Stimulated activated CD8-positive, alpha-beta memory T cell treated with anti-CD3 and anti-CD28 coated beads, Interleukin-15, amount 100 ng/mL, for 24 hours (primary cell): ENCODE measurements around the gene PRTN3.
A peak's percentile ranks its signal among the peaks of the same experiment; 100 is the strongest.
"Not testable (repeated sequence)": the region's sequence is repeated elsewhere in the genome, so short reads cannot be mapped to it uniquely, and the experiment has no call there.

Source experiments
- DNase-seq: peaks from one replicate; pipeline ENCODE4 v3.0.0-alpha.2; 2020; ENCODE audit warnings: low read depth

The PRTN3 gene

GRCh38 chr19:845707-846521 lies 5.1 kb downstream of the PRTN3 start:
- DNase-seq: no peak

DNA sequence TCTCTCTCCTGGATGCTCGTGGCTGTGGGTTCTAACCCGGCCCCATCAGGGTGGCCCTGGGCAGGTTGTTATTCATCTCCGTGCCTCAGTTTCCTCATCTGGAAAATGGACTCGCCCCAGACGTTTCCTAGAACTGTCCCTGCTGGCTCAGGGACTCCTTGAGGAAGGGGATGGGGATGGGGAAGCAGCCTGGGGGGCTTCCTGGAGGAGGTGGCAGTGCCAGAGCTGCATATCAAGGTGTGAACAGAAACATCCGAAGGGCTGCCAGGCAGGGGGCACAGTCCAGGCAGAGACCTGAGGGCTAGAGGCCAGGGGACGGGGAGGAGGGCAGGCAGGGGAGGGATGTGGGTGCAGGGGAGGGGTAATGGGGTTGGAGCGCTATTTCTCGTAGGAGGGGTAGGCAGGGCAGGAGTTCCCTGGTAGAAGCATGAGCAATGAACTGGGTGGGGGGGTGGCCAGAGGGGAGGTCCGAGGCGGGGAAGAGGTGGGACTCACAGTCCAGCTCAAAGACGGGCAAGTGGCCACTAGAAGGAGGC lies 7.7 kb downstream of the PRTN3 start:
- DNase-seq: no peak

DNA sequence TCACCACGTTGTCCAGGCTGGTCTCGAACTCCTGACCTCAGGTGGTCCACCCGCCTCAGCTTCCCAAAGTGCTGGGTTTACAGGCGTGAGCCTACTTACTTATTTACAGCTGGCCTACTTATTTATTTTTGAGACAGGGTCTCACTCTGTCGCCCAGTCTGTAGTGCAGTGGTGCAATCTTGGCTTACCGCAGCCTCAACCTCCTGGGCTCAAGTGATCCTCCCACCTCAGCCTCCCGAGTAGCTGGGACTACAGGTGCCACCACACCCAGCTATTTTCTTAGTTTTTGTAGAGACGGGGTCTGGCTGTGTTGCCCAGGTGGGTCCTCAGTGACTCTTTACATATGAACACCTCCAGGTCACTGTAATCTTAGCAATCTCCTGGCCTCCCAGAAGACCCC lies 8.4 kb downstream of the PRTN3 start:
- not testable (repeated sequence) for DNase-seq

DNA sequence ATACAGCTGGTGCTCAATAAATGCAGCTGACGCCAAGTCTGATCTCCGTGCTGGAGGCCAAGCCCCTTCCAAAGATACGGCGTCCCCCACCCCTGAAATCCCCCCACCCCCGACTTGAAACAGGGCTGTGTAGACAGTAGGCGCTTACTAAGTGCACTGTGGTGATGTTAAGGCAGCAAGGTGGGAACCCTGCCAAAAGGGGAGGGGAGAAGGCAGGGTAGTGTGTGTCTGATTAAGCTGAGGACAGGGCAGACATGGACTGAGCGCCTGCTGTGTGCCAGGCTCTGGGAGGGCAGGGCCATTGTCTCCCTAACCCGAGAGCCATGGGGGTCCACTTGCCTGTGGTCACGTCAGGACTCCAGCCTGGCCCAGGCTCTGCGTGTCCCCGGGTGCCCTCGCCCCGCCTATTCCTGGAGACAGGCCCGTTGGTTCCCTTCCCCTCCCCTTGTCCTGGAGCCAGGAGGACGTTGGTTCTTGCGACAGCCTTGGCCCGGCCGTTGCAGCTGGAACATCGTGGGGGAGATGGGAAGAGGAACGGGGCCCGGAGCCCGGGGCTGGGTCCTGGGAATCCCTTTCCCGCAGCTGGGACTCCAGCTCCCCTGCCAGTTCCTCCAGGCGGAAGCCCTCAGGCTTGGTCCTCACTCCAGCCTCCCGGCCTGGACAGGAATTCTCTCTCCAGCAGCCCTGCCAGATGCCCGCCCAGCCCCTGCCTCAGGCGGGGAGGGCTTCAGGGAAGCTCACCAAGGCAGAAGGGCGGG lies 9.6 kb downstream of the PRTN3 start:
- DNase-seq: no peak

DNA sequence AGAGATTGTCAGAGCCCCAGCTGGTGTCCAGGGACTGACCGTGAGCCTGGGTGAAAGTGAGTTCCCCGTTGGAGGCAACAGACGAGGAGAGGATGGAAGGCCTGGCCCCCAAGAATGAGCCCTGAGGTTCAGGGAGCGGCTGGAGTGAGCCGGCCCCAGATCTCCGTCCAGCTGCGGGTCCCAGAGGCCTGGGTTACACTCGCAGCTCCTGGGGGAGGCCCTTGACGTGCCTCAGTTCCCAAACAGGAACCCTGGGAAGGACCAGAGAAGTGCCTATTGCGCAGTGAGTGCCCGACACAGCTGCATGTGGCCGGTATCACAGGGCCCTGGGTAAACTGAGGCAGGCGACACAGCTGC lies 10.2 kb downstream of the PRTN3 start:
- DNase-seq: no peak

- DNase-seq: no peak
Measured at GRCh38 chr19:852136-853013, 11.6 kb downstream of the PRTN3 start, which contains the start of gene ELANE. Gene ELANE (plus strand): TSS chr19:852303. CDS start chr19:852329, 26 bp downstream.

DNA sequence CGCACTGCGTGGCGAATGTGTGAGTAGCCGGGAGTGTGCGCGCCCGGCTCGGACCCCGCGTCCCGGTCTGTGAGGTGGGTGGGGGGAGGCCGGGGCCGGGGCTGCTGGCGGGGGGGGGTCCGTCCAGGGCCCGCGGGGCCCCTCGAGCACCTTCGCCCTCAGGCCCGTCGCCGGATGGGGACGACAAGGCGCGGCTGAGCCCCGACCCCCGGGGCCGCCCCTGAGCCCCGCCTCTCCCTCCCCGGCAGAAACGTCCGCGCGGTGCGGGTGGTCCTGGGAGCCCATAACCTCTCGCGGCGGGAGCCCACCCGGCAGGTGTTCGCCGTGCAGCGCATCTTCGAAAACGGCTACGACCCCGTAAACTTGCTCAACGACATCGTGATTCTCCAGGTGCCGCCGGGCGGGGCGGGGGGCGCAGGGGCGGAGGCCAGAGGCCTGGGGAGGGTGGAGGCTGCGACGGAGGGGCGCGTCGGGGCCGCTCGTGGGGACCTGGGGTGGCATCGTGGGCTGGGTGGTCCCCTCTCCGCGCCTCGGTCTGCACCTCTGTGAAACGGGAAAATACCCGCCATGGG lies 12.3 kb downstream of the PRTN3 start:
- no peak for DNase-seq

- not testable (repeated sequence) for DNase-seq
Measured at GRCh38 chr19:853614-854220, 12.9 kb downstream of the PRTN3 start.

DNA sequence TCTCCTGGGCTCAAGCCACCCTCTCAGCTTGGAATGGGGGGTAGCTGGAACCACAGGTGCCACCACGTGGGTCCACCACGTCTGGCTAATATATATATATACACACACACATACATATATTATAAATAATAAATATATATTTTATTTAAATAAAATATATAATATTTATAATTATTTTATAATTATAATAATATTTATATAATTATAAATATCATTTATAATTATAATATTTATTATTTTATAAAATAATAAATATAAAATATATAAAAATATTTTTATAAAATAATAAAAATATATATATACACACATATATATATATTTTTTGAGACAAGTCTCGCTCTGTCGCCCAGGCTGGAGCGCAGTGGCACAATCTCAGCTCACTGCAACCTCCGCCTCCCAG lies 13.8 kb downstream of the PRTN3 start:
- no peak for DNase-seq

DNA sequence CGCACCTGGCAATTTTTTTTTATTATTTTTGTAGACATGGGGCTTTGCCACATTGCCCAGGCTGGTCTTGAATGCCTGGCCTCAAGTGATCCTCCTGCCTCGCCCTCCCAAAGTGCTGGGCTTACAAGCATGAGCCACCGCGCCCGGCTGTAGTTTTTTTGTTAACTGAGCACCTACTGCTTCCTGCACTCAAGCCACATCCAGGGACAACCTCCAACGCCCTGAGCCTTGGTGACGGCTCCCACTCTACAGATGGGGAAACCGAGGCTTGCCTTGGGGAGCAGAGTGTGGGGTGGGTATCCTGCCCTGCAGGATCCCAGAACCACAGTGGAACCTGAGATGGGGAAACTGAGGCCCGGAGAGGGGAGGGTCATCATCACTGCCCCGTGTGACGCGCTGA lies 14.3 kb downstream of the PRTN3 start:
- DNase-seq: no peak

DNA sequence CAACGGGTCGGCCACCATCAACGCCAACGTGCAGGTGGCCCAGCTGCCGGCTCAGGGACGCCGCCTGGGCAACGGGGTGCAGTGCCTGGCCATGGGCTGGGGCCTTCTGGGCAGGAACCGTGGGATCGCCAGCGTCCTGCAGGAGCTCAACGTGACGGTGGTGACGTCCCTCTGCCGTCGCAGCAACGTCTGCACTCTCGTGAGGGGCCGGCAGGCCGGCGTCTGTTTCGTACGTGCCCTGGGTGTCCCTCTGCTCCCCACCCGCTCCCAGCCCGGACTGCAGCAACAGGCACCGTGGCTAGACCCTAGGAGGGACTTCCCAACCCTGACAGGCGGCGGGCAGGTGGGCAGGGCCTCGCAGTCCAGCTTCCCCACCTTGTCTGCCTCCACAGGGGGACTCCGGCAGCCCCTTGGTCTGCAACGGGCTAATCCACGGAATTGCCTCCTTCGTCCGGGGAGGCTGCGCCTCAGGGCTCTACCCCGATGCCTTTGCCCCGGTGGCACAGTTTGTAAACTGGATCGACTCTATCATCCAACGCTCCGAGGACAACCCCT lies 14.8 kb downstream of the PRTN3 start:
- DNase-seq: no peak

DNA sequence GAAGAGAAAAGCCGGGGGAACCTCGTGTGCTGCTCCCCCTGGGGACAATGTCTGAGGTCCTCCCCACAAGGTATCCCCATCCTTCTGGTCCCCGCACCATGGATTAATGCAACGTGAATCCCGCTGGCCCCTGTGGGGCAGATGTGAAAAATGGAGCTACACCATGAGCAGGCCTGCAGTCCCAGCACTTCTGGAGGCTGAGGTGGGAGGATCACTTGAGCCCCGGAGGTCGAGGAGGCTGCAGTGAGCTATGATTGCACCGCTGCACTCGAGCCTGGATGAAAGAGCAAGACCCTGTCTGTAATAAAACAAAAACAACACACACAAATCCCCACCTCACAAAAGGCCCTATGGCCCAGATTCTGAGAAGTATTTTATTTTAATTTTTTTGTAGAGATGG lies 17.5 kb downstream of the PRTN3 start:
- no peak for DNase-seq

- DNase-seq: no peak
Measured at GRCh38 chr19:858868-859843, 18.4 kb downstream of the PRTN3 start, which contains the start of gene CFD. Gene CFD (plus strand): TSS chr19:859664. CDS start chr19:859690, 26 bp downstream.

GRCh38 chr19:861141-861755 lies 20.4 kb downstream of the PRTN3 start:
- no peak for DNase-seq

DNA sequence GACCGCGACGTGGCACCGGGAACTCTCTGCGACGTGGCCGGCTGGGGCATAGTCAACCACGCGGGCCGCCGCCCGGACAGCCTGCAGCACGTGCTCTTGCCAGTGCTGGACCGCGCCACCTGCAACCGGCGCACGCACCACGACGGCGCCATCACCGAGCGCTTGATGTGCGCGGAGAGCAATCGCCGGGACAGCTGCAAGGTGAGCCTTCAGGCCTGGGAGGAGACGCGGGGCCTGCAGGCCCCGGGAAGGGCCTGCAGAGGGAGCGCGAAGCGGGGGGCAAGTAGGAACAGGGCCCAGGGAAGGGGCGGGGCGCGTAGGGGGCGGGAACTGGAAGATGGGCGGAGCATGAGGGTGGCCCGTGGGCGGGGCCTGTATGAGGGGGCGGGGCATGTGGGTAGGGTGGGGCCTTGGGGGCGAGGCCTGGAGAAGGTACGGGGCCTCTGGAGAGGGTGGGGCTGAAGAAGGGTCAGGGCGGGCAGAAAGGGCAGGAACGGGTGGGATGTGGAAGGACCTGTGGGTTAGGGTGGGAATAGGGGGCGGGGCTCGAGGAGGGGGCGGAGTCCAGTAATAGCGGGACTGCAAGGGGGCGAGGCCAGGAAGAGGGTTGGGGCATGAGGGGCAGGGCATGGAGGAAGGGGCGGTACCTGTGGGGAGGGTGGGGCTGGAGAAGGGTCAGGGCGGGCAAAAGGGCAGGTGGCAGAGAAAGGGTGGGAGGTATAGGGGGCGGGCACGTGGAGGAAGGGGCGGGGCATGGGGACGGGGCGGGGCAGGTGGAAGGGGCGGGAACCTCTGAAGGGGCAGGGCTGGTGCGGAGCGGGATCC lies 21.2 kb downstream of the PRTN3 start:
- peak; percentile 48 for DNase-seq

GRCh38 chr19:862581-863314 lies 21.9 kb downstream of the PRTN3 start:
- peak; percentile 55 for DNase-seq

GRCh38 chr19:863315-863620 lies 22.5 kb downstream of the PRTN3 start:
- no peak for DNase-seq

- no peak for DNase-seq
Measured at GRCh38 chr19:866769-867300, 26.0 kb downstream of the PRTN3 start.
